Mesenchymal stem cell (in vitro differentiated cells and primary cell): ENCODE results near the gene ASIC4.

ENCODE experiments used
- DNase-seq: peaks from one replicate; pipeline ENCODE4 v3.0.0-alpha.2; 2013
- H2AFZ ChIP-seq: one replicate; pipeline ENCODE4 v1.6.1; 2013; ENCODE audit warnings: low read depth, mild to moderate bottlenecking, control low read depth, inconsistent platforms, low read length, moderate library complexity
- H2AK5ac ChIP-seq: 2 replicates; pipeline ENCODE4 v1.6.1; 2013; ENCODE audit warnings: low read length, moderate library complexity, mild to moderate bottlenecking, inconsistent platforms; ENCODE audit not compliant: severe bottlenecking
- H2BK120ac ChIP-seq: one replicate; pipeline ENCODE4 v1.6.1; 2013; ENCODE audit warnings: low read depth, mild to moderate bottlenecking, inconsistent platforms, low read length, moderate library complexity
- H2BK12ac ChIP-seq, 2 experiments: one replicate each; pipeline ENCODE4 v1.6.1; 2013; ENCODE audit warnings: inconsistent platforms in 2 of 2, low read length in 2 of 2, mild to moderate bottlenecking in 2 of 2, moderate library complexity in 2 of 2, control low read depth in 1 of 2
- H2BK15ac ChIP-seq: one replicate; pipeline ENCODE4 v1.6.1; 2013; ENCODE audit warnings: mild to moderate bottlenecking, low read depth, inconsistent platforms; ENCODE audit not compliant: poor library complexity, severe bottlenecking
- H2BK5ac ChIP-seq: 2 replicates; pipeline ENCODE4 v1.6.1; 2013; ENCODE audit warnings: low read depth, mild to moderate bottlenecking, low read length, control low read depth, inconsistent platforms; ENCODE audit not compliant: poor library complexity, severe bottlenecking
- H3K14ac ChIP-seq, 2 experiments: one replicate each; pipeline ENCODE4 v1.6.1; 2013; ENCODE audit warnings: inconsistent platforms in 2 of 2, low read length in 2 of 2, control low read depth in 1 of 2, mild to moderate bottlenecking in 1 of 2, moderate library complexity in 1 of 2
- H3K18ac ChIP-seq, 2 experiments: one replicate each; pipeline ENCODE4 v1.6.1; 2013; ENCODE audit warnings: inconsistent platforms in 2 of 2, low read length in 2 of 2, control low read depth in 1 of 2, low read depth in 1 of 2, mild to moderate bottlenecking in 1 of 2
- H3K23ac ChIP-seq, 2 experiments: one replicate each; pipeline ENCODE4 v1.6.1; 2013; ENCODE audit warnings: inconsistent platforms in 2 of 2, low read length in 2 of 2, mild to moderate bottlenecking in 2 of 2, moderate library complexity in 2 of 2, control low read depth in 1 of 2
- H3K27ac ChIP-seq: 2 replicates; pipeline ENCODE4 v1.5.1; 2013; ENCODE audit warnings: mild to moderate bottlenecking, moderate library complexity, low read length, control low read depth, inconsistent platforms; ENCODE audit not compliant: poor library complexity, severe bottlenecking
- H3K27me3 ChIP-seq, 2 experiments: 2 replicates each; pipeline versions ENCODE4 v1.6.1 to v1.7.0; 2013; ENCODE audit warnings: low read length in 2 of 2, mild to moderate bottlenecking in 2 of 2, moderate library complexity in 2 of 2, control low read depth in 1 of 2, inconsistent platforms in 1 of 2; ENCODE audit not compliant: control insufficient read depth in 1 of 2, insufficient read depth in 1 of 2
- H3K36me3 ChIP-seq, 2 experiments: 2 replicates each; pipeline versions ENCODE4 v1.6.1 to v1.7.0; 2013; ENCODE audit warnings: low read length in 2 of 2, control low read depth in 1 of 2, inconsistent platforms in 1 of 2, low read depth in 1 of 2, mild to moderate bottlenecking in 1 of 2; ENCODE audit not compliant: insufficient read depth in 2 of 2, control insufficient read depth in 1 of 2
- H3K4ac ChIP-seq, 2 experiments: one replicate each; pipeline ENCODE4 v1.6.1; 2013; ENCODE audit warnings: inconsistent platforms in 2 of 2, low read length in 2 of 2, mild to moderate bottlenecking in 2 of 2, moderate library complexity in 2 of 2, control low read depth in 1 of 2, low read depth in 1 of 2
- H3K4me1 ChIP-seq: 2 replicates; pipeline ENCODE4 v1.6.1; 2013; ENCODE audit warnings: low read depth, low read length, control low read depth; ENCODE audit not compliant: control insufficient read depth, insufficient read depth
- H3K4me2 ChIP-seq: 2 replicates; pipeline ENCODE4 v1.6.1; 2013; ENCODE audit warnings: low read length, mild to moderate bottlenecking, inconsistent platforms; ENCODE audit not compliant: poor library complexity, severe bottlenecking
- H3K4me3 ChIP-seq, 2 experiments: 2 replicates each; pipeline versions ENCODE4 v1.5.1 to v1.7.0; 2013; ENCODE audit warnings: low read length in 2 of 2, mild to moderate bottlenecking in 2 of 2, control low read depth in 1 of 2, low read depth in 1 of 2; ENCODE audit not compliant: insufficient read depth in 1 of 2
- H3K79me1 ChIP-seq: replicated peaks from 2 replicates; pipeline ENCODE4 v1.6.1; 2013; ENCODE audit warnings: mild to moderate bottlenecking, control low read depth, low read length, inconsistent platforms; ENCODE audit not compliant: poor library complexity, severe bottlenecking
- H3K9ac ChIP-seq: 2 replicates; pipeline ENCODE4 v1.7.0; 2013; ENCODE audit warnings: mild to moderate bottlenecking, low read length, moderate library complexity
- H3K9me3 ChIP-seq: 2 replicates; pipeline ENCODE4 v1.7.0; 2013; ENCODE audit warnings: mild to moderate bottlenecking, low read length; ENCODE audit not compliant: control insufficient read depth
- H4K8ac ChIP-seq: one replicate; pipeline ENCODE4 v1.6.1; 2013; ENCODE audit warnings: inconsistent platforms, mild to moderate bottlenecking, low read length, moderate library complexity
- H4K91ac ChIP-seq: one replicate; pipeline ENCODE4 v1.6.1; 2013; ENCODE audit warnings: mild to moderate bottlenecking, low read length, inconsistent platforms
- WGBS: methylation state at CpG from one replicate; pipeline ENCODE4 v1.1.7; 2013; ENCODE audit warnings: mixed read lengths; 5-methylcytosine and 5-hydroxymethylcytosine counted together

Gene ASIC4

GRCh38 chr2:219533930-219534661 is 19.8 kb downstream of the ASIC4 start:
- Histone ChIP-seq H2BK12ac (no peak overlapping the region), H3K27me3 (peaks cover 26 to 37% of the 10 kb centered on the region in 2 experiments), H3K4me2 (no peak overlapping the region), H3K23ac (no peak overlapping the region), H2BK15ac (no peak overlapping the region), H2BK120ac (no peak overlapping the region), H3K14ac (no peak overlapping the region), H2AK5ac (no peak overlapping the region), H2BK5ac (no peak overlapping the region), H3K27ac (no peak overlapping the region), H3K18ac (no peak overlapping the region), H2AFZ (no peak overlapping the region), H4K91ac (no peak overlapping the region), H4K8ac (no peak overlapping the region), H3K4ac (no peak overlapping the region), H3K36me3 (peaks cover 8 to 9% of the 10 kb centered on the region in 2 experiments), H3K9me3 (no peaks in the 10 kb centered on the region), H3K4me3 (no peak overlapping the region), H3K9ac (no peak overlapping the region), H3K4me1 (peaks cover 26% of the 10 kb centered on the region), H3K79me1 (peaks cover 6% of the 10 kb centered on the region)
- 78% methylated on average over 3 of the region's 6 CpGs for WGBS
- no peak for DNase-seq

GRCh38 chr2:219536425-219536824 is 22.1 kb downstream of the ASIC4 start:
- H3K4me3 ChIP-seq, result no peak overlapping the region
- no peak overlapping the region for H4K91ac ChIP-seq
- H3K79me1 ChIP-seq, result peaks cover 25% of the 10 kb centered on the region
- H2BK5ac ChIP-seq, result no peak overlapping the region
- H2BK120ac ChIP-seq, result no peak overlapping the region
- no peak overlapping the region for H2BK12ac ChIP-seq
- no peak overlapping the region for H2BK15ac ChIP-seq
- no peak overlapping the region for H3K18ac ChIP-seq
- H2AFZ ChIP-seq, result no peak overlapping the region
- no peak overlapping the region for H3K23ac ChIP-seq
- H3K4ac ChIP-seq, result no peak overlapping the region
- H3K36me3 ChIP-seq, result peaks cover 31% of the 10 kb centered on the region in 2 experiments
- 96% methylated on average over 13 of the region's 16 CpGs for WGBS
- H3K9ac ChIP-seq, result peak overlapping the region; percentile 48
- no peak overlapping the region for H3K27ac ChIP-seq
- H2AK5ac ChIP-seq, result no peak overlapping the region
- no peak overlapping the region for H3K4me2 ChIP-seq
- H3K14ac ChIP-seq, result peak overlapping the region in 1 of 2 experiments; percentile 38
- no peaks in the 10 kb centered on the region for H3K9me3 ChIP-seq
- no peak for DNase-seq
- peaks cover 16 to 24% of the 10 kb centered on the region in 2 experiments for H3K27me3 ChIP-seq
- H3K4me1 ChIP-seq, result peaks cover 36% of the 10 kb centered on the region
- no peak overlapping the region for H4K8ac ChIP-seq

GRCh38 chr2:219536967-219537366 is 22.7 kb downstream of the ASIC4 start:
- Histone ChIP-seq H3K27me3 (peaks cover 11 to 18% of the 10 kb centered on the region in 2 experiments), H3K23ac (peak overlapping the region in 1 of 2 experiments; percentile 27), H2AFZ (no peak overlapping the region), H3K4ac (peak overlapping the region in 1 of 2 experiments; percentile 15), H3K9me3 (no peaks in the 10 kb centered on the region), H2BK15ac (no peak overlapping the region), H4K8ac (peak overlapping the region; percentile 30), H2BK120ac (peak overlapping the region; percentile 24), H2BK5ac (no peak overlapping the region), H3K4me3 (no peak overlapping the region), H3K4me1 (peaks cover 41% of the 10 kb centered on the region), H3K9ac (peak overlapping the region; percentile 48), H3K4me2 (no peak overlapping the region), H3K36me3 (peaks cover 35 to 36% of the 10 kb centered on the region in 2 experiments), H3K79me1 (peaks cover 26% of the 10 kb centered on the region), H3K27ac (no peak overlapping the region), H3K14ac (no peak overlapping the region), H2BK12ac (no peak overlapping the region), H4K91ac (no peak overlapping the region), H2AK5ac (no peak overlapping the region), H3K18ac (peak overlapping the region in 1 of 2 experiments; percentile 14)
- DNase-seq, result no peak
- 78% methylated on average over 9 of the region's 9 CpGs for WGBS

- H2BK12ac ChIP-seq, result no peak overlapping the region
- H3K9ac ChIP-seq, result no peak overlapping the region
- H3K79me1 ChIP-seq, result peaks cover 29% of the 10 kb centered on the region
- peak overlapping the region; percentile 41 for H3K27ac ChIP-seq
- no peak overlapping the region for H4K91ac ChIP-seq
- DNase-seq, result peak; percentile 13
- no peak overlapping the region for H2AK5ac ChIP-seq
- H3K4me2 ChIP-seq, result no peak overlapping the region
- H3K23ac ChIP-seq, result peak overlapping the region in 1 of 2 experiments; percentile 43
- peak overlapping the region; percentile 11 for H2BK120ac ChIP-seq
- H3K36me3 ChIP-seq, result peaks cover 35 to 36% of the 10 kb centered on the region in 2 experiments
- H2BK15ac ChIP-seq, result no peak overlapping the region
- H3K18ac ChIP-seq, result peak overlapping the region; percentile 37 to 63
- 40% methylated on average over 13 of the region's 15 CpGs for WGBS
- H3K9me3 ChIP-seq, result no peaks in the 10 kb centered on the region
- peak overlapping the region in 1 of 2 experiments; percentile 31 for H3K4ac ChIP-seq
- no peak overlapping the region for H2BK5ac ChIP-seq
- peaks cover 43% of the 10 kb centered on the region for H3K4me1 ChIP-seq
- H3K14ac ChIP-seq, result peak overlapping the region in 1 of 2 experiments; percentile 15
- H2AFZ ChIP-seq, result no peak overlapping the region
- no peak overlapping the region for H3K4me3 ChIP-seq
- peak overlapping the region; percentile 31 for H4K8ac ChIP-seq
- H3K27me3 ChIP-seq, result peaks cover 7 to 9% of the 10 kb centered on the region in 2 experiments
Measured at GRCh38 chr2:219537657-219538488, 23.6 kb downstream of the ASIC4 start.
